GM12878 (cell line): ENCODE data around the gene CTNNB1. TPM values are rescaled to one million over a fixed set of nuclear protein-coding genes. Genes with fewer than 3 reads are reported as not detected.
"Not testable (repeated sequence)": the region's sequence is repeated elsewhere in the genome, so short reads cannot be mapped to it uniquely, and the experiment has no call there.

Source experiments
- ATAC-seq: fragments of 200-7000 bp; cut with Tn5 transposase; 3 replicates; pipeline ENCODE4 v1.9.1; 2020; ENCODE audit warnings: mild to moderate bottlenecking, moderate library complexity
- BruUV-seq: library from RNA; stranded (reverse); fragments of 400-500 nt; replicated peaks from 2 replicates; lab custom pipeline; 2021; lab: Mats Ljungman, UMichigan
- CTCF ChIA-PET: fragments of 300-600 bp; sonication (Branson Sonifier 250); formaldehyde crosslinking; extraction: SDS; loops from one replicate; lab custom pipeline; 2021; ENCODE audit warnings: inconsistent platforms; lab: Yijun Ruan, JAX
- POLR2A ChIA-PET: fragments of 350-600 bp; formaldehyde crosslinking; extraction: SDS; loops from one replicate; lab custom pipeline; 2021; ENCODE audit warnings: inconsistent platforms; lab: Charles Lee
- RAD21 ChIA-PET: fragments of 300-600 bp; sonication (Branson Sonifier 250); formaldehyde crosslinking; loops from one replicate; lab custom pipeline; 2023; ENCODE audit warnings: antibody characterized with exemption; ENCODE audit not compliant: unreplicated experiment; lab: Charles Lee
- SMC1A ChIA-PET: fragments of 300-600 bp; sonication (Branson Sonifier 250); formaldehyde crosslinking; loops from one replicate; lab custom pipeline; 2023; ENCODE audit not compliant: unreplicated experiment, uncharacterized antibody; lab: Charles Lee
- DNase-seq: peaks from one replicate; pipeline ENCODE4 v3.0.0-alpha.2; 2011; ENCODE audit warnings: low read depth, low spot score
- FAIRE-seq: peaks from 3 replicates; lab custom pipeline; 2011; peaks lifted over from hg19 to GRCh38; lab: Jason Lieb, UNC
- H2AFZ ChIP-seq: 2 replicates; pipeline ENCODE4 v1.6.0; 2011; ENCODE audit warnings: low read depth, low read length, control low read depth; ENCODE audit not compliant: control insufficient read depth
- H3K27ac ChIP-seq: 2 replicates; pipeline ENCODE4 v1.5.1; 2011; ENCODE audit warnings: control low read depth; ENCODE audit not compliant: control insufficient read depth, insufficient read depth
- H3K27me3 ChIP-seq, 2 experiments: replicated peaks in 1 of 2; 2 replicates each; pipeline versions ENCODE4 v1.6.0 to v1.6.1; 2011; ENCODE audit warnings: low read length in 1 of 2; ENCODE audit not compliant: control insufficient read depth in 2 of 2, insufficient read depth in 2 of 2
- H3K36me3 ChIP-seq, 2 experiments: 2 replicates each; pipeline ENCODE4 v1.5.1; 2011; ENCODE audit warnings: low read length in 1 of 2; ENCODE audit not compliant: control insufficient read depth in 2 of 2, insufficient read depth in 2 of 2
- H3K4me1 ChIP-seq: 2 replicates; pipeline ENCODE4 v1.6.1; 2011; ENCODE audit warnings: mild to moderate bottlenecking, low read length, moderate library complexity, mixed read lengths; ENCODE audit not compliant: control insufficient read depth, insufficient read depth
- H3K4me2 ChIP-seq: 2 replicates; pipeline ENCODE4 v1.6.0; 2011; ENCODE audit warnings: control low read depth; ENCODE audit not compliant: control insufficient read depth, insufficient read depth
- H3K4me3 ChIP-seq: fragments of 200-600 bp; sonication (generic); 2 replicates; pipeline ENCODE4 v1.5.1; 2016
- H3K79me2 ChIP-seq: 2 replicates; pipeline ENCODE4 v1.6.0; 2011; ENCODE audit warnings: low read length; ENCODE audit not compliant: control insufficient read depth, insufficient read depth
- H3K9ac ChIP-seq: 2 replicates; pipeline ENCODE4 v1.8.0; 2011; ENCODE audit warnings: low read length, control low read depth, mixed read lengths; ENCODE audit not compliant: control insufficient read depth, insufficient read depth
- H3K9me3 ChIP-seq: replicated peaks from 3 replicates; pipeline ENCODE4 v1.5.1; 2011; ENCODE audit warnings: mild to moderate bottlenecking, low read length; ENCODE audit not compliant: control insufficient read depth, insufficient read depth
- H4K20me1 ChIP-seq: 2 replicates; pipeline ENCODE4 v1.6.0; 2011; ENCODE audit not compliant: control insufficient read depth, insufficient read depth
- CHD4 ChIP-seq: fragments of 200-600 bp; sonication (generic); IDR thresholded peaks from 2 replicates; pipeline ENCODE4 v1.6.1; 2016; ENCODE audit warnings: mild to moderate bottlenecking
- FOXM1 ChIP-seq: IDR thresholded peaks from 2 replicates; pipeline ENCODE4 v1.6.1; 2012; ENCODE audit warnings: low read depth, mild to moderate bottlenecking, inconsistent platforms, low read length, moderate library complexity
- NR2C1 ChIP-seq: fragments of 450-650 bp; IDR thresholded peaks from 2 replicates; pipeline ENCODE4 v1.6.1; 2017; ENCODE audit warnings: antibody characterized with exemption, mild to moderate bottlenecking, moderate library complexity
- PAX5 ChIP-seq: IDR thresholded peaks from 2 replicates; pipeline ENCODE4 v1.6.1; 2011; ENCODE audit warnings: low read depth, low read length, borderline replicate concordance
- RFX5 ChIP-seq: IDR thresholded peaks from 2 replicates; pipeline ENCODE4 v1.6.1; 2011; ENCODE audit warnings: low read depth, low read length, improper control_type of control experiment
- ZNF274 ChIP-seq: IDR thresholded peaks from one replicate; pipeline ENCODE4 v1.8.0; 2011; ENCODE audit not compliant: insufficient read length, insufficient read depth
- WGBS: methylation state at CpG from one replicate; pipeline ENCODE4 v1.1.6; 2016; ENCODE audit warnings: low lambda C conversion rate; ENCODE audit not compliant: insufficient replicate concordance, insufficient coverage; ENCODE audit errors: missing lambda C conversion rate; 5-methylcytosine and 5-hydroxymethylcytosine counted together
- in situ Hi-C: fragments of 300-500 bp; cut with MboI; formaldehyde crosslinking; loops from 9 replicates; pipeline ENCODE4 v1.14.3; 2018; ENCODE audit warnings: mixed read lengths
- intact Hi-C: fragments of 100-400 bp; cut with micrococcal nuclease; formaldehyde crosslinking; loops from one replicate; pipeline ENCODE4 v1.14.2; 2022; ENCODE audit not compliant: unreplicated experiment
- polyA plus RNA-seq, 11 experiments: library from polyadenylated mRNA; depleted of rRNA in 4 of 11; unstranded in 6 of 11; stranded (reverse) in 5 of 11; fragments of >200 nt; fragmentation: Nextera tagmentation in 4 of 11; fragmentation: Illumina TruSeq in 1 of 11; extraction: Ambion mirVana in 4 of 11; extraction: Trizol in 1 of 11; gene quantifications; 1 replicate in 1 of 11; 2 replicates in 10 of 11; pipeline versions ENCODE4 v1.2.1 to v1.2.3, GENCODE V29; 2011 to 2016; ENCODE audit warnings: inconsistent platforms in 2 of 11, missing spikeins in 2 of 11, low read depth in 1 of 11
- total RNA-seq, 4 experiments: library from RNA; depleted of rRNA in 3 of 4; stranded (reverse); fragments of >200 nt in 3 of 4; fragmentation: Illumina TruSeq in 1 of 4; extraction: Trizol in 1 of 4; gene quantifications; 2 replicates each; pipeline versions ENCODE4 v1.2.1 to v1.2.3, GENCODE V29; 2013 to 2021
- TF ChIP-seq, protein P1 (sequence below): fragments of 450-650 bp; formaldehyde crosslinking; IDR thresholded peaks from 2 replicates; pipeline ENCODE4 v1.5.0; 2022; ENCODE audit warnings: mild to moderate bottlenecking, missing genetic modification characterization

CTNNB1 gene
- total and polyA plus RNA-seq, 10 of the 15 experiments (the other 5 are each of a cell fraction or from before 2014, with no cell fraction given): 30.4 to 217 (median 138) TPM

DNA sequence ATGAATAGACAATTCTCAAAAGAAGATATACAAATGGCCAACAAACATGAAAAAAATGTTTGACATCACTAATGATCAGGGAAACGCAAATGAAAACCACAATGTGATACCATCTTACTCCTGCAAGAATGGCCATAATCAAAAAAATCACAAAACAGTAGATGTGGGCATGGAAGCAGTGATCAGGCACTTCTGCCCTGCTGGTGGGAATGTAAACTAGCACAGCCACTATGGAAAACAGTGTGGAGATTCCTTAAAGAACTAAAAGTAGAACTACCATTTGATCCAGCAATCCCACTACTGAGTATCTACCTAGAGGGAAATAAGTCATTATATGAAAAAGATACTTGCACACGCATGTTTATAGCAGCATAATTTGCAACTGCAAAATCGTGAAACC, 85.6 kb downstream of the CTNNB1 start:
- not testable (repeated sequence) for FAIRE-seq, BruUV-seq

DNA sequence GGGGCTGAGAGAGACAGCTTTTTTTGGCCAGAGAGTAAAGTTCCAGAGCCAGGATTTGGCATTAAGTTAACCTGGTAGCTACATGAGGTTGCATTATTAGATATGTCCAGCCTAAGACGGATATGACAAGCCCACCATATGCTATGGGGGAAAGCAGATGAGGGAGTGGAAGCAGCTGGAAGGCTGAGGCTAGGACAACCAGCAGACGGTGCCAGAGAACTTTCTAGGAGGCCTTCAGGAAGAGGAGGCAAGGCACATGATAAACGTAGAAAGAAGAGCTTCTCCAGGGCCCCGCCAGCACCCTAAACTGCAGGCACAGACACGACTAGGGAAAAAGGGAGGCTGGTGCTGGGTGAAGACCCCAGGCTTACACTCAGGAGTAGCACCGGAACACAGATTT, 87.0 kb downstream of the CTNNB1 start:
- no peak overlapping the region for H3K4me2 ChIP-seq
- no peak overlapping the region for H3K9ac ChIP-seq
- H3K79me2 ChIP-seq: no peaks in the 10 kb centered on the region
- ATAC-seq: no peak
- no peak for FAIRE-seq
- intact Hi-C loops (no loop called here), in situ Hi-C loops (no loop called here)
- CTCF ChIA-PET: interaction anchor here (0.9 kb wide), 1 partner anchor 430 kb away, joined by 3 read pairs; no protein-coding TSS in a partner anchor
- BruUV-seq: no TSS peak
- RAD21 ChIA-PET: no interaction called here
- POLR2A ChIA-PET: no interaction called here
- no peaks in the 10 kb centered on the region for H3K36me3 ChIP-seq
- H2AFZ ChIP-seq: no peak overlapping the region
- no peaks in the 10 kb centered on the region for H3K4me1 ChIP-seq
- H3K9me3 ChIP-seq: no peaks in the 10 kb centered on the region
- H3K27ac ChIP-seq: no peak overlapping the region
- H3K27me3 ChIP-seq: no peaks in the 10 kb centered on the region
- 35% methylated on average over 6 of the region's 6 CpGs for WGBS
- TF ChIP-seq ZNF274 (no peak), RFX5 (no peak), PAX5 (no peak), FOXM1 (no peak), CHD4 (no peak), NR2C1 (no peak)
- TF ChIP-seq, protein P1, sequence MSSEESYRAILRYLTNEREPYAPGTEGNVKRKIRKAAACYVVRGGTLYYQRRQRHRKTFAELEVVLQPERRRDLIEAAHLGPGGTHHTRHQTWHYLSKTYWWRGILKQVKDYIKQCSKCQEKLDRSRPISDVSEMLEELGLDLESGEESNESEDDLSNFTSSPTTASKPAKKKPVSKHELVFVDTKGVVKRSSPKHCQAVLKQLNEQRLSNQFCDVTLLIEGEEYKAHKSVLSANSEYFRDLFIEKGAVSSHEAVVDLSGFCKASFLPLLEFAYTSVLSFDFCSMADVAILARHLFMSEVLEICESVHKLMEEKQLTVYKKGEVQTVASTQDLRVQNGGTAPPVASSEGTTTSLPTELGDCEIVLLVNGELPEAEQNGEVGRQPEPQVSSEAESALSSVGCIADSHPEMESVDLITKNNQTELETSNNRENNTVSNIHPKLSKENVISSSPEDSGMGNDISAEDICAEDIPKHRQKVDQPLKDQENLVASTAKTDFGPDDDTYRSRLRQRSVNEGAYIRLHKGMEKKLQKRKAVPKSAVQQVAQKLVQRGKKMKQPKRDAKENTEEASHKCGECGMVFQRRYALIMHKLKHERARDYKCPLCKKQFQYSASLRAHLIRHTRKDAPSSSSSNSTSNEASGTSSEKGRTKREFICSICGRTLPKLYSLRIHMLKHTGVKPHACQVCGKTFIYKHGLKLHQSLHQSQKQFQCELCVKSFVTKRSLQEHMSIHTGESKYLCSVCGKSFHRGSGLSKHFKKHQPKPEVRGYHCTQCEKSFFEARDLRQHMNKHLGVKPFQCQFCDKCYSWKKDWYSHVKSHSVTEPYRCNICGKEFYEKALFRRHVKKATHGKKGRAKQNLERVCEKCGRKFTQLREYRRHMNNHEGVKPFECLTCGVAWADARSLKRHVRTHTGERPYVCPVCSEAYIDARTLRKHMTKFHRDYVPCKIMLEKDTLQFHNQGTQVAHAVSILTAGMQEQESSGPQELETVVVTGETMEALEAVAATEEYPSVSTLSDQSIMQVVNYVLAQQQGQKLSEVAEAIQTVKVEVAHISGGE (CRISPR knock-in tag): no peak
- SMC1A ChIA-PET: no interaction called here
- H3K4me3 ChIP-seq: no peak overlapping the region
- H4K20me1 ChIP-seq: no peaks in the 10 kb centered on the region
- no peak for DNase-seq

More for the DNA sequence above, 85.6 kb downstream of the CTNNB1 start:
- H3K27ac ChIP-seq, H3K4me2 ChIP-seq, H3K4me3 ChIP-seq, POLR2A ChIA-PET, ATAC-seq, intact Hi-C loops, H3K79me2 ChIP-seq, H3K4me1 ChIP-seq, RAD21 ChIA-PET, H3K9me3 ChIP-seq, in situ Hi-C loops, CTCF ChIA-PET, H2AFZ ChIP-seq, H3K27me3 ChIP-seq, H4K20me1 ChIP-seq, H3K36me3 ChIP-seq, H3K9ac ChIP-seq, DNase-seq, SMC1A ChIA-PET: not testable (repeated sequence)
- whole genome bisulfite sequencing: 33% methylated on average over 3 of the region's 3 CpGs
